HUES6 (cell line): ENCODE data around the gene PLAC8L1.
"Not testable (repeated sequence)": the region's sequence is repeated elsewhere in the genome, so short reads cannot be mapped to it uniquely, and the experiment has no call there.

Source experiments
- H3K27ac ChIP-seq: 2 replicates; pipeline ENCODE4 v1.7.0; 2013; ENCODE audit warnings: low read depth, mild to moderate bottlenecking, low read length, inconsistent platforms
- H3K27me3 ChIP-seq: 2 replicates; pipeline ENCODE4 v1.6.1; 2013; ENCODE audit warnings: low read length; ENCODE audit not compliant: control insufficient read depth, insufficient read depth
- H3K36me3 ChIP-seq: 2 replicates; pipeline ENCODE4 v1.6.1; 2013; ENCODE audit warnings: low read length; ENCODE audit not compliant: control insufficient read depth, insufficient read depth
- H3K4me1 ChIP-seq: 2 replicates; pipeline ENCODE4 v1.6.1; 2013; ENCODE audit warnings: low read length; ENCODE audit not compliant: control insufficient read depth, insufficient read depth
- H3K4me3 ChIP-seq: 2 replicates; pipeline ENCODE4 v1.5.1; 2013; ENCODE audit warnings: low read depth, low read length
- H3K9ac ChIP-seq: one replicate; pipeline ENCODE4 v1.6.1; 2013; ENCODE audit warnings: mild to moderate bottlenecking, low read length
- H3K9me3 ChIP-seq: 2 replicates; pipeline ENCODE4 v1.6.1; 2013; ENCODE audit warnings: low read depth, low read length; ENCODE audit not compliant: control insufficient read depth, insufficient read depth

PLAC8L1 gene, protein sequence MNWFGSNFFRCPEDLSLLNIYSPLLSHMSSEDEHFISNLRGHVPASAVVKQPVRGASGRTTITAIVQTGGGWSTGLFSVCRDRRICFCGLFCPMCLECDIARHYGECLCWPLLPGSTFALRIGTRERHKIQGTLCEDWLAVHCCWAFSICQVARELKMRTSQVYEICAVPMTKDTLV

DNA sequence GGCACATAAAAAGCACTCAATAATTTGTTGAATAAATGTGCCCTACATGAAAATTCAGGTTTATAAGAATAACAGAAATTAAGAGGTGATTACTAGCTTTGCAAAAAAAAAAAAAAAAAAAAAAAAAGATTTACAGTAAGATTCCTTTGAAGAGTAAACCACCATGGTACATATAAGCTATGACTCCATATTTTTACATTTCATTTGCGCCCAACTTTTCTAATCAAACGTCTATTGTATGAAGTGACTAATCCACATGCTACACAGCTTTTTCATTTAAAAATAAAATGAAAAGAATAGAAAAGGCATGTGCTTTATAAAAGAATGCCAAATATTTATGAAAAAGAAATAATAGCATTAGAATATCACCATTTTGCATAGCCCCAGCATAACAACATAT, at the start of gene PLAC8L1:
Gene PLAC8L1, minus strand, starts transcription at position 101 of the 400 bp plus-strand sequence. CDS start 1,266 bp downstream, outside the sequence.
- no peak within 1 kb of the TSS for H3K9ac ChIP-seq
- H3K36me3 ChIP-seq: peaks cover 4% of the 10 kb centered on the region; the same call in 1 of the 2 replicates
- no peak within 1 kb of the TSS for H3K27ac ChIP-seq
- no peaks in the 10 kb centered on the region for H3K9me3 ChIP-seq
- peaks cover 14% of the 10 kb centered on the region for H3K4me1 ChIP-seq
- no peaks in the 10 kb centered on the region for H3K27me3 ChIP-seq
- H3K4me3 ChIP-seq: no peak within 1 kb of the TSS

DNA sequence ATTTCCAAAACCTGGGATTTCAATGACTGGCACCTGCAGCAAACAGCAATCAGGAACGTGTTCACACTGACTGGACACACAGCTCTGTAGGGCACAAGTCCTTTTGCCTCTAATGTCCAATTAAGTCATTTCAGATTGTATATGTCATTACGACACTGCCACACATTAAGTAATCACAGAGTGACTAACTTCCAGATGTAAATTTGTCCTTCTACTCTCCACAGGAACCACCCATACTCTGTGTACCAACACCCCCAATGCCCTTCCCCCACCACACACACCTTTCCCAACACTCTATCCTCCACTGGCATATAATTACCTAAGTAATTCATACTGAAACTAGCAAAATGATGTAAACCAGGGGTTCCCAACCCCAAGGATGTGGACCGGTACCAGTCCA, 46.6 kb upstream of the PLAC8L1 start:
- no peak overlapping the region for H3K9ac ChIP-seq
- no peaks in the 10 kb centered on the region for H3K27me3 ChIP-seq
- H3K4me1 ChIP-seq: no peaks in the 10 kb centered on the region
- no peak overlapping the region for H3K27ac ChIP-seq
- H3K4me3 ChIP-seq: no peak overlapping the region
- H3K9me3 ChIP-seq: no peaks in the 10 kb centered on the region
- peaks cover 99% of the 10 kb centered on the region for H3K36me3 ChIP-seq

DNA sequence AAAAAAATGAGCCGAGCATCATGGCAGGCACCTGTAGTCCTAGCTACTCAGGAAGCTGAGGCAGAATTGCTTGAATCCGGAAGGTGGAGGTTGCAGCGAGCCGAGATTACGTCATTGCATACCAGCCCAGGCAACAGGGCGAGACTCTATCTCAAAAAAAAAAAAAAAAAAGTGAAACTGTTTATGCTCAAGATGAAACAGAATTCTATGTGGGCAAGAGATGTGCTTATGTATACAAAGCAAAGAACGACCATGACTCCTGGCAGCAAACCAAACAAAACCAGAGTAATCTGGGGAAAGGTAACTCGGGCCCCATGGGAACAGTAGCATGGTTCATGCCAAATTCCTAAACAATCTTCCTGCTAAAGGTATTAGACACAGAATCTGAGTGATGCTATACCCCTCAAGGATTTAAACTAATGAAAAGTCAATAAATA, 32.6 kb upstream of the PLAC8L1 start:
- Histone ChIP-seq H3K9me3 (no peaks in the 10 kb centered on the region), H3K27ac (no peak overlapping the region), H3K9ac (no peak overlapping the region), H3K4me1 (no peaks in the 10 kb centered on the region), H3K27me3 (no peaks in the 10 kb centered on the region), H3K36me3 (peaks cover 99% of the 10 kb centered on the region), H3K4me3 (no peak overlapping the region)

DNA sequence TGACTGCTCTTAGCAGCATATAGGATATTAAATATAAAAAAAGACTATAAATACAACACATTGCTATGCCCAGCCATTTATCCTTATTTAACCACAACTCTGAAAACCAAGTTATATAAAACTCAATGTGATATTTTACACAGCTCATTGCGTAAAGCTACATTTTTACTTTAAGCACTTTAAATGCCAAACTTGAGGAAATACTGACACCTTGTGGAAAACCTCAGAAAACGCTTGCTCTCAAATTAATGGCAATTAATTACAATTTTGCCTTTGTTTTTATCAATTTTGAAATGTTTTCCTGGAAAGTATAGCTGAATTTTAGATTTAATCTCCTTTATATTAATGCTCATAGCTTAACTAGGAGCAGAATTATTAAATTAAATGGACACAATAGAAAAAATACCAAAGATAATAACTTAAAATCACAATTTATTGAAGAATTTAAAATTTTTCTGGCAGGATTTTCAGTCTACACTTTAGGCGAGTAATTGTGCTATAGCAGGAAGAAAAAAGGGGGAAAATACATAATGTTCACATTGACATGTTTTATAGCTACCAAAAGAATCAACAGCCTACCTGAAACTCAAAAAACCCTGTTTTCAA, 25.2 kb upstream of the PLAC8L1 start:
- H3K36me3 ChIP-seq: peaks cover 99% of the 10 kb centered on the region

DNA sequence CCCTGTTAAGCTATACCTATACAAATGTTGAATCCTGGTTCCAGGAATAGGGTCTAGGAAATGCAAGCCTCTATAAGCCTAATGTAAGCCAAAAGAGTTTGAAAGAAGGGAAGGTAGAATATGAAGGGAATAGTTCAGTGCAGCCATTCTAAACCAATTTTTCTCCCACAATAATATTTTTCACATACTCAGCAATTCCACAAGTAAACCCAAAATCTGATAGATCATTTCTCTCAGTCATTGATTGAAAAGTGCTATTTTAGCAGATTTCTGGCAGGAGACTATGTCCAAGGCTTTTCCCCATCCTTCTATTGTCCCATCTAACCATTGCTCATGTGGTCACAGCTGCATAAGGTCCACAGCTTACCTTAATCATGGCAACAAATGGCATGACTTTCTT, 20.7 kb upstream of the PLAC8L1 start:
- H3K4me1 ChIP-seq: no peaks in the 10 kb centered on the region
- H3K4me3 ChIP-seq: no peak overlapping the region
- peaks cover 99% of the 10 kb centered on the region for H3K36me3 ChIP-seq
- no peaks in the 10 kb centered on the region for H3K27me3 ChIP-seq
- H3K9me3 ChIP-seq: no peaks in the 10 kb centered on the region
- H3K9ac ChIP-seq: no peak overlapping the region
- no peak overlapping the region for H3K27ac ChIP-seq

More for the DNA sequence above, 25.2 kb upstream of the PLAC8L1 start:
- no peak overlapping the region for H3K9ac ChIP-seq
- H3K4me3 ChIP-seq: no peak overlapping the region
- no peak overlapping the region for H3K27ac ChIP-seq
- no peaks in the 10 kb centered on the region for H3K4me1 ChIP-seq
- no peaks in the 10 kb centered on the region for H3K9me3 ChIP-seq
- H3K27me3 ChIP-seq: no peaks in the 10 kb centered on the region

DNA sequence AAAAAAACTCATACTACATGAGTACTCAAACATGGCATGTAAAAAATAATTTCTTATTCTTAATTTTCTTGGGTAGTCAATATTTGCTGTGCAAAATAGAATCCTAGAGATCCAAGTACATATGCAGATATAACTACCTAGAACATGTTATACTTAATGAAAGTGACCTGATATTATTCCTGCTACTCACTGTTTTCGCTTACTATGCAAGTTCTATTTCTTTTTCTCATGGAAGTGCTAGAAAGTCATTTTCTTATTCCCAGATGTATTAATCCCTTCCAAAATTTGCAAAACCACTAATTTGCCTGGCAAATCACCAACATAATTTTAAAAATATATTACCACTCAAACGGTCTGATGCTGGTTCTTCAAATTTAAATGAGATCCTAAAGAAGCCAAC, 19.2 kb upstream of the PLAC8L1 start:
- Histone ChIP-seq H3K9me3 (no peaks in the 10 kb centered on the region), H3K9ac (no peak overlapping the region), H3K4me3 (no peak overlapping the region), H3K36me3 (peaks cover 99% of the 10 kb centered on the region), H3K27ac (no peak overlapping the region), H3K27me3 (no peaks in the 10 kb centered on the region), H3K4me1 (no peaks in the 10 kb centered on the region)

DNA sequence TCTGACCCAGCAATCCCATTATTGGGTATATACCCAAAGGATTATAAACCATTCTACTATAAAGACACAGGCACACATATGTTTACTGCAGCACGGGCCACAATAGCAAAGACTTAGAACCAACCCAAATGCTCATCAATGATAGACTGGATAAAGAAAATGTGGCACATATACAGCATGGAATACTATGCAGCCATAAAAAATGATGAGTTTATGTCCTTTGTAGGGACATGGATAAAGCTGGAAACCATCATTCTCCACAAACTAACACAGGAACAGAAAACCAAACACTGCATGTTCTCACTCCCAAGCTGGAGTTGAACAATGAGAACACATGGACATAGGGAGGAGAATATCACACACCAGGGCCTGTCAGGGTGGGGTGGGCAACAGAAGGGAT, 16.1 kb upstream of the PLAC8L1 start:
- H3K4me1 ChIP-seq, H3K9me3 ChIP-seq, H3K27ac ChIP-seq, H3K27me3 ChIP-seq, H3K4me3 ChIP-seq, H3K9ac ChIP-seq: not testable (repeated sequence)
- H3K36me3 ChIP-seq: peaks cover 99% of the 10 kb centered on the region

DNA sequence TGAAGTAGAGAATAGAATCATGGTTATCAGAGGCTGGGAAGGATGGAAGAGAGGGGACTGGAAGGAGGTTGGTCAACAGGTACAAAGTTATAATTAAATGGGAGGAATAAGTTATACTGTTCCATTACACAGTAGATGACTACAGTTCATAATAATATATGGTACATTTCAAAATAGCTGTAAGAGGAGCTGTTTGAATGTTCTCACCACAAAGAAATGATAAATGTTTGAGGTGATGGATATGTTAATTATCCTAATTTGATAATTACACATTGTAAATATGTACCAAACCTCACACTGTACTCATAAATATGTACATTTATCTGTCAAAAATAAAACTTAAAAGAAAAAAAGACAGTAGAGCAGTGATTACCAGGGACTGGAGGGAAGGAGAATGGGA, 12.9 kb upstream of the PLAC8L1 start:
- H3K4me1 ChIP-seq: no peaks in the 10 kb centered on the region
- H3K9ac ChIP-seq: no peak overlapping the region
- H3K27ac ChIP-seq: no peak overlapping the region
- H3K27me3 ChIP-seq: no peaks in the 10 kb centered on the region
- H3K36me3 ChIP-seq: peaks cover 99% of the 10 kb centered on the region
- H3K9me3 ChIP-seq: no peaks in the 10 kb centered on the region
- H3K4me3 ChIP-seq: no peak overlapping the region

DNA sequence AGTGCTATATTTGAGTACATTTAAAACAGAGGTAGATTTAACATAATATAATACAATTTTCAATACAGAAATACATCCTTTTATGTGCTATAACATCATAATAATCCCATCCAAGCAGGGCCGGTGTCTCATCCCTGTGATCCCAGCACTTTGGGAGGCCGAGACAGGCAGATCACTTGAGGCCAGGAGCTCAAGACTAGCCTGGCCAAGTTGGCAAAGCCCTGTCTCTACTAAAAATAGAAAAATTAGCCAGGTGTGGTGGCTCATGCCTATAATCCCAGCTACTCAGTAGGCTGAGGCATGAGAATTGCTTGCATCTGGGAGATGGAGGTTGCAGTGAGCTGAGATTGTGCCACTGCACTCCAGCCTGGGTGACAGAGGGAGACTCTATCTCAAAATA, 11.8 kb upstream of the PLAC8L1 start:
- not testable (repeated sequence) for H3K9ac ChIP-seq, H3K27me3 ChIP-seq, H3K4me1 ChIP-seq, H3K9me3 ChIP-seq, H3K4me3 ChIP-seq, H3K27ac ChIP-seq
- H3K36me3 ChIP-seq: peaks cover 99% of the 10 kb centered on the region

DNA sequence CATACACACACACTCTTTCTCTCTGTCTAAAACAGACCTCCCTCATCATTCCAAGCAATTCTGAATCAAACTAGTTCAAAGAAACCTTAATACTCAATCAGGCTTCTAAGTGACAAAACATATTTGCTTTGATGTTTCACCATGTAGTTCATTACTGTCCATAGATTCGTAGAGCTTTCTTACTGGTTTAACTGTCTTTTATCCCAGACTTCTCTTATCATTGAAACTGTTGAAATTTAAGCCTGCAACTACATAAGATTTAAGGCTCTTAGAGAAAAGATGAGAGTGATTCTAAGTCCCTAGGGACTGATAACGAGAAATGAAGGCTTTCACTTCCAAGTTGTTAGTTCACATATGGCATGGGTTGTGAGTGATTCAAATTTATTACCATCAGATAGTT, 11.0 kb upstream of the PLAC8L1 start:
- H3K27ac ChIP-seq: no peak overlapping the region
- peaks cover 95% of the 10 kb centered on the region for H3K36me3 ChIP-seq
- no peak overlapping the region for H3K9ac ChIP-seq
- H3K27me3 ChIP-seq: no peaks in the 10 kb centered on the region
- no peaks in the 10 kb centered on the region for H3K9me3 ChIP-seq
- no peaks in the 10 kb centered on the region for H3K4me1 ChIP-seq
- H3K4me3 ChIP-seq: no peak overlapping the region

DNA sequence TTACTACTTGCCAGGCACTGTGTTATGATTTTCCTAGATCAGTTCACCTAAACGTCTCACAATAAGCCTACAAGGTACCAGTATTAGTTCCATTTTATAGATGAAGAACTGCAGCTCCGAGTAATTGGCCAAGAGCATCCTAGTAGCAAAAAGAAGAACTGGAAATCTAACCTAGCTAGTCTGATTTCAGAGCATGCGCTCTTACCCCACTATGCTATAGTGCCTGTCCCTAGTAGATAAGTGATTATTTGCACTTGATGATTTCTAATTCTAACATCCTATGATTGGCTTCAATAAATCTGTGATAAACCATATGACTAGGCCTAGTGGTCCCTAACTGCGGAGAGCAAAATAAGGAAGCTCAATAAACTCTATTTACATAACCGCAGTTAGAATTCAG, 7.1 kb upstream of the PLAC8L1 start:
- Histone ChIP-seq H3K4me1 (no peaks in the 10 kb centered on the region), H3K36me3 (peaks cover 56% of the 10 kb centered on the region), H3K9me3 (no peaks in the 10 kb centered on the region), H3K27ac (no peak overlapping the region), H3K27me3 (no peaks in the 10 kb centered on the region), H3K9ac (no peak overlapping the region), H3K4me3 (no peak overlapping the region)
